HEK293 (cell line): ENCODE data around the gene UBE4A.

Experiments
- ZNF146 ChIP-seq: fragments of 450-650 bp; formaldehyde crosslinking; IDR thresholded peaks from 2 replicates; pipeline ENCODE4 v1.5.1; 2016; ENCODE audit warnings: missing biosample characterization, missing genetic modification characterization
- ZNF302 ChIP-seq: fragments of 450-650 bp; formaldehyde crosslinking; IDR thresholded peaks from 2 replicates; pipeline ENCODE4 v1.5.1; 2016; ENCODE audit warnings: missing biosample characterization, missing genetic modification characterization, low read depth
- ZNF660 ChIP-seq: fragments of 450-650 bp; IDR thresholded peaks from 2 replicates; pipeline ENCODE4 v1.5.1; 2018; ENCODE audit warnings: missing biosample characterization, mild to moderate bottlenecking, missing genetic modification characterization
- TF ChIP-seq, protein P1 (sequence below): fragments of 450-650 bp; formaldehyde crosslinking; IDR thresholded peaks from 2 replicates; pipeline ENCODE4 v1.5.1; 2016; ENCODE audit warnings: missing biosample characterization, missing genetic modification characterization

DNA sequence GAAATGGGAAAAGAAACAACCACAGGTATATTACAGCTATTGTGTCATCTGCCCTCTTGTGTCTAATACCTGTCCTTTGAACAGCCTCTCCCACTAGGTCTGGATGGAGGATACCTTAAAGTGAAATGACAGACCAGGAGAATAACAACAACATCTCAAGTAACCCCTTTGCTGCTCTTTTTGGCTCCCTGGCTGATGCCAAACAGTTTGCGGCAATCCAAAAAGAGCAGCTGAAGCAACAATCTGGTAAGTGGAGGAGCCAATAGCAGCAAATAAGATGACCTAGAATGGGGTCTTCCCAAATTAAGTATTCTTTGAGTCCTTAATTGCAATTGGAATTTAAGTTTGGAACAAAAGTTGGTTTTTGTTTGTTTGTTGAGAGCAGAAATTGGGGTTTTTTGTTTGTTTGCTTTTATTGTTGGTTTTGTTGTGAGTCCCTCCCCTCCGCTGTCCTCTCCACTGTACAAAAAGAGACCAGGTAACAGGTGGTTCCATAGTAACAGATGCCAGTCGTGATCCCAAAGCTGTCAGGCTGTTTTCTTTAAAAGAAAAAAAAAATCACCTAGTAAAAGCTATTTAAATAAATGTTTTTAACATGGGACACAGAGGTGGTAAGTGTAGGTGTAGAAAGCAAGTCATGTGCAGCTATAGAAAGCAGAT is 5.7 kb downstream of the UBE4A start:
- TF ChIP-seq, protein P1, sequence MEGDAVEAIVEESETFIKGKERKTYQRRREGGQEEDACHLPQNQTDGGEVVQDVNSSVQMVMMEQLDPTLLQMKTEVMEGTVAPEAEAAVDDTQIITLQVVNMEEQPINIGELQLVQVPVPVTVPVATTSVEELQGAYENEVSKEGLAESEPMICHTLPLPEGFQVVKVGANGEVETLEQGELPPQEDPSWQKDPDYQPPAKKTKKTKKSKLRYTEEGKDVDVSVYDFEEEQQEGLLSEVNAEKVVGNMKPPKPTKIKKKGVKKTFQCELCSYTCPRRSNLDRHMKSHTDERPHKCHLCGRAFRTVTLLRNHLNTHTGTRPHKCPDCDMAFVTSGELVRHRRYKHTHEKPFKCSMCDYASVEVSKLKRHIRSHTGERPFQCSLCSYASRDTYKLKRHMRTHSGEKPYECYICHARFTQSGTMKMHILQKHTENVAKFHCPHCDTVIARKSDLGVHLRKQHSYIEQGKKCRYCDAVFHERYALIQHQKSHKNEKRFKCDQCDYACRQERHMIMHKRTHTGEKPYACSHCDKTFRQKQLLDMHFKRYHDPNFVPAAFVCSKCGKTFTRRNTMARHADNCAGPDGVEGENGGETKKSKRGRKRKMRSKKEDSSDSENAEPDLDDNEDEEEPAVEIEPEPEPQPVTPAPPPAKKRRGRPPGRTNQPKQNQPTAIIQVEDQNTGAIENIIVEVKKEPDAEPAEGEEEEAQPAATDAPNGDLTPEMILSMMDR (tag by site-specific recombination) = no peak
- TF ChIP-seq ZNF146 = no peak
- no peak for TF ChIP-seq ZNF302
- TF ChIP-seq ZNF660 = no peak
